ENCODE data around the gene NMRAL1.

NMRAL1 gene

GRCh38 chr16:4474192-4474961 lies at the start of gene NMRAL1:
Gene NMRAL1 (minus strand): TSS chr16:4474625. CDS start chr16:4474132, 493 bp downstream.
- DNase-seq (ENCODE audit: low read depth in 2 of 2) = peak; percentile 89 to 90

DNA sequence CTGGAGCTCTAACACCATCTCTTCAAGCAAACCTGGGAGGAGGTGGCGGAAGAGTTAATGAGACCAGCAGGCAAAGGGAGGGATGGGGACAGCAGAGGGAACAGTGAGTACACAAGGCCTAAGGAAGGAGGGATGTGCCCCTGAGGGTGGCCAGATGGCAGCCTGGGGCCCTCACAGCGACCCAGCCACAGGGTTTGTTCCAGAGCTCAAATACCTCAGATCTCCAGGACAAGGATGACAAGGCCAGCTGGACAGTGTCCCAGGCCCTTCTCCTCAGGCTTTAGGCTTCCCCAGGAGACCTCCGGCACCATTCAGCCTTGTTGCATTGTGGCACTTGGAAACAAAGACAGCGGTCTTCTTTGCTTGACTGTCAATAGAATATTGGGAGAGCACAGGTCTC lies 49.3 kb upstream of the NMRAL1 start:
- no peak for DNase-seq (ENCODE audit: low read depth in 2 of 2)

- no peak for DNase-seq (ENCODE audit: low read depth in 2 of 2)
Observed at GRCh38 chr16:4522051-4522581, 47.7 kb upstream of the NMRAL1 start.

DNA sequence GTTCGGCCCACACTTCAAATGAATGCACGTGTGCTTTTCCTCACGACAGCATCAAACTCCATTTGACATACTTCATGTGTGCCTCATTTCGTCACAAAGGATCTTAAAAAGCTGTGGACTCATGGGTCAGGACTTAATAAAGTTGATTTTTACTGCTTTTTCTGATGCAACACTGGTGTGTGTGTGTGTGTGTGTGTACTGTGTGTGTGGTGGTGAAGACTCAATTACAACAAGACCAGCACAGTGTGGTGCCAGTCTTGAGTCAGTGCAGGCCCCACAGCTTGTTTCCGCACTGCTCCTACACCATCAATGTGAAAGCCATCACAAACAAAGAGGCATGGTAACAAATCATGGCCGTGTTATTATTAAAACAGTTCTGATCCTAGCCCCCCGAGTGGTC lies 46.5 kb upstream of the NMRAL1 start:
- DNase-seq (ENCODE audit: low read depth in 2 of 2) = no peak

- DNase-seq (ENCODE audit: low read depth in 2 of 2) = no peak
Observed at GRCh38 chr16:4519274-4520058, 45.0 kb upstream of the NMRAL1 start.

GRCh38 chr16:4517812-4518680 lies 43.6 kb upstream of the NMRAL1 start:
- no peak for DNase-seq (ENCODE audit: low read depth in 2 of 2)

DNA sequence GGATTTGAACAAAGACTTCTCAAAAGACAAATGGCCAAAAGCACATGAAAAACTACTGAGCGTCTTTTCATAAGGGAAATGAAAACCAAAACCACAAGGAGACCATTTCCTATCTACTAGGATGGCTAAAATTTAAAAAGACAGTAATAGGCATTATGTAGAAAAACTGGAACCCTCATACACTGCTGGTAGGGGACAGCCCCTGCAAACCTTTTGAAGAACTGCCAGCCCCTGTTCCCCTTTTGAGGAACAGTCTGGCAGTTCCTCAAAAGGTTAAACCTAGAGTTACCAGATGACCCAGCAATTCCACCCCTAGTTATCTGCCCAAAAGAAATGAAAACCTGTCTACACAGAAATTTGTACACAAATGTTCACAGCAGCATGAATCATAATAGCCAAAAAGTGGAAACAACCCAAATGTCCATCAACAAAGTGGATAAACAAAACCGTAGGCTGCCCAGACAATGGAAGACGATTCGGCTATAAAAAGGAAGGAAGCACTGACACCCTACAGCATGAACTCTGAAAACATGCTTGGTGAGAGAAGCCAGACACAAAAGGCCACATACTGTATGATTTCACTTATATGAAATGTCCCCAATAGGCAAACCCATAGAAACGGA lies 41.3 kb upstream of the NMRAL1 start:
- DNase-seq (ENCODE audit: low read depth in 2 of 2) = no peak

GRCh38 chr16:4514606-4515005 lies 40.2 kb upstream of the NMRAL1 start:
- no peak for DNase-seq (ENCODE audit: low read depth in 2 of 2)

DNA sequence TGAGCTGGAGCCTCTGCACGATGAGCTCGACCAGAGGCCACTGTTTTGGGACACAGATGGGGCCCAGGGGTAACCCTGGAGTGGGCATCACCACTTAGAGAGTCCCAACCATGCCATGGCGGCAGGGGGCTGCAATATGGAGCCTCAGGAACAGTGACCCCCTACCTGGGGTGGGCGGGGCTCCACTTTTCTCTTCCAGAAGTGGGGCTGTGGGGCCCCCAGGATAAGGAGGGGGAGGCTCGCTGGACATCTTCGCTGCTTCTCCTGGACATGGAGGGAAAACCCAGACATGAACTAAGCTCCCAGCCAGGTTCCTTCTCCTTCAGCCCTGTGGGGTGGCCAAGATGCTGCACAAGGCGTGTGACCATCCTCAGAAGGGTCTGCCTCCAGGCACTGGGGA lies 39.5 kb upstream of the NMRAL1 start:
- DNase-seq (ENCODE audit: low read depth in 2 of 2) = no peak

GRCh38 chr16:4513086-4513860 lies 38.8 kb upstream of the NMRAL1 start:
- no peak for DNase-seq (ENCODE audit: low read depth in 2 of 2)

GRCh38 chr16:4512473-4512872 lies 38.0 kb upstream of the NMRAL1 start:
- DNase-seq (ENCODE audit: low read depth in 2 of 2) = no peak

DNA sequence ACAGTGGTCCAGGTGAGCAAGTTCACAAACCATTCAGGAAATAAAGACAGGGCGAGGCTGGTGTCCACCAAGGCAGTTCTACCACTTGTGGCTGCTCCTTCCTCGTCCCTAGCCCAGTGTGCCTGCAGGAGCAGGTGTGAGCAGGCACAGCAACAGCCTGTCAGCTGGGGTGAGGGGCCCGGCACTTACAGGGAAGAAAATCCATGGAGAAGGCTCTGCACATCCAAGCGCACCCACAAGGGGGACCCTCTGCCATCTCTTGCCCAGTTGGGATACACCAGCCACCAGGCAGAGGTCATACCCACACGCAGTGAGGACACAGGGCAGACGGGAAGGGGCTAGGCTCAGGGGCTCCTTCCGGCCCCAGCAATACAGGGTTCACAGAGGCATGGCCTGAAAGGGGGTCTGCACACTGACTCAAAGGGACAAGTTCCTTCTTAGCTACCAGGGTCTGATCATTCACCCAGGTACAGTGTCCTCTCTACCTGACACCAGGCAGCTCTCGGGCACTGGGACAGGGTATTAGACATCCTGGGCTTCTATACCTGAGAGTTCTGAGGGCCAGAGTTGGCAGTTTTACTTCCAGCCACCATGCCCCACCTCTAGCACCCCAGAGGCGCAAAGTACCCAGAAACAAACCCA lies 37.1 kb upstream of the NMRAL1 start:
- no peak for DNase-seq (ENCODE audit: low read depth in 2 of 2)

GRCh38 chr16:4510747-4511426 lies 36.5 kb upstream of the NMRAL1 start:
- DNase-seq (ENCODE audit: low read depth in 2 of 2) = no peak

GRCh38 chr16:4510131-4510530 lies 35.7 kb upstream of the NMRAL1 start:
- DNase-seq (ENCODE audit: low read depth in 2 of 2) = no peak

DNA sequence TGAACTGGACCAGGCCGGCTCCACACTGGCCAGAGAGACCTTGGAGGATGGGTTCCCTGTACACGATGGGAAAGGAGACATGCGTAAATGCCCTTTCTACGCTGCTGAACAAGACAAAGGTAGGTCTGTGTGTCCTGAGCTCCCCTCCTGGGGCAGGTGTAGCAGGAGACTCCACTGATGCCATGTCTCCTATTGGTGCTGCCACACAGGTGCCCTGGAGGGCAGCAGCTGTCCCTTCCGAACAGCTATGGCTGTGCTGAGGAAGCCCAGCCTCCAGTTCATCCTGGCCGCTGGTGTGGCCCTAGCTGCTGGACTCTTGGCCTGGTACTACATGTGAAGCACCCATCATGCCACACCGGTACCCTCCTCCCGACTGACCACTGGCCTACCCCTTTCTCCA lies 35.0 kb upstream of the NMRAL1 start:
- DNase-seq (ENCODE audit: low read depth in 2 of 2) = no peak

GRCh38 chr16:4508806-4509205 lies 34.4 kb upstream of the NMRAL1 start:
- DNase-seq (ENCODE audit: low read depth in 2 of 2) = no peak

DNA sequence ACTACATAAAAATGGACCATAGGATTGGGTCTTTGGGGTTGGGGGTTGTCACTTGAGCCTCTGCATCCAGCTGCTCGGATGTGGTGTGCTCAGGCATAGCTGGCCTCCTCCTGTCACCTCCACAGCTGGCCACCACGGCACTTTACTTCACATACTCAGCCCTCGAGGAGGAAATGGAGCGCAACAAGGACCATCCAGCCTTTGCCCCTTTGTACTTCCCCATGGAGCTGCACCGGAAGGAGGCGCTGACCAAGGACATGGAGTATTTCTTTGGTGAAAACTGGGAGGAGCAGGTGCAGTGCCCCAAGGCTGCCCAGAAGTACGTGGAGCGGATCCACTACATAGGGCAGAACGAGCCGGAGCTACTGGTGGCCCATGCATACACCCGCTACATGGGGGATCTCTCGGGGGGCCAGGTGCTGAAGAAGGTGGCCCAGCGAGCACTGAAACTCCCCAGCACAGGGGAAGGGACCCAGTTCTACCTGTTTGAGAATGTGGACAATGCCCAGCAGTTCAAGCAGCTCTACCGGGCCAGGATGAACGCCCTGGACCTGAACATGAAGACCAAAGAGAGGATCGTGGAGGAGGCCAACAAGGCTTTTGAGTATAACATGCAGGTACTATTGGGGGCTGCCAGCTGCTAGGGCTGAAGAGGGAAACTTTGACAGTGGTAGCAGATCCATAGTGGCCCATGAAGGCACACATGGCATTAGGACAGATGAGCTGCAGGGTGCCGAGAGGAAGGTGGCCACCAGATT lies 33.3 kb upstream of the NMRAL1 start:
- DNase-seq (ENCODE audit: low read depth in 2 of 2) = no peak

- peak; percentile 23 to 38 for DNase-seq (ENCODE audit: low read depth in 2 of 2)
Observed at GRCh38 chr16:4506450-4506849, 32.0 kb upstream of the NMRAL1 start.

Data from stimulated activated CD4-positive, alpha-beta T cell treated with anti-CD3 and anti-CD28 coated beads, Interleukin-4, amount 100 ng/mL, for 48 hours (primary cell).